ENCODE measurements around the gene NCOA7. TPM values are rescaled to one million over a fixed set of nuclear protein-coding genes. Genes with fewer than 3 reads are reported as not detected.

The NCOA7 gene
- total RNA-seq, 1 experiment from 2014 or later, result 37.3 TPM

GRCh38 chr6:125808060-125808459, 17.3 kb downstream of the NCOA7 start:
- no peak for DNase-seq (ENCODE audit: low read depth, low spot score)
- intact Hi-C loops (cut with micrococcal nuclease; ENCODE audit: unreplicated experiment) (no loop called here), in situ Hi-C loops (cut with HindIII; ENCODE audit: low pct_unique_long_range_greater_than_20kb, low sequenced_read_pairs) (no loop called here)
- POLR2A ChIA-PET, result no interaction called here
- Histone ChIP-seq H3K27me3 (ENCODE audit: control insufficient read depth, insufficient read depth, low read length) (no peaks in the 10 kb centered on the region), H3K4me1 (ENCODE audit: control insufficient read depth, insufficient read depth, low read length) (peaks cover 3% of the 10 kb centered on the region; the same call in 1 of the 2 replicates), H3K36me3 (ENCODE audit: control insufficient read depth, insufficient read depth, low read length) (no peaks in the 10 kb centered on the region), H3K9me3 (ENCODE audit: control insufficient read depth, insufficient read depth, low read depth, low read length) (no peaks in the 10 kb centered on the region), H3K4me3 (ENCODE audit: low read depth in 2 of 2, low read length in 2 of 2) (no peak overlapping the region), H3K27ac (ENCODE audit: low read length) (no peak overlapping the region)
- BruUV-seq (replicated peaks), result no TSS peak
- CTCF ChIA-PET, result no interaction called here
- no peak for ATAC-seq
- TF ChIP-seq TCF7L2 (IDR thresholded peaks at IDR 0.05; ENCODE audit: low read depth, low read length), result no peak
- no peak for TF ChIP-seq REST (IDR thresholded peaks at IDR 0.05; ENCODE audit: insufficient read depth in 1 of 2, low read depth in 2 of 2, low read length in 1 of 2)
- TF ChIP-seq POLR2AphosphoS5 (IDR thresholded peaks at IDR 0.05; ENCODE audit: low read depth, low read length), result no peak
- no peak for TF ChIP-seq CTCF (IDR thresholded peaks at IDR 0.05)
- no peak for TF ChIP-seq SIN3A (IDR thresholded peaks at IDR 0.05; ENCODE audit: borderline replicate concordance, insufficient read depth, low read depth, low read length)

GRCh38 chr6:125808591-125808990, 17.8 kb downstream of the NCOA7 start:
- intact Hi-C loops (cut with micrococcal nuclease; ENCODE audit: unreplicated experiment), result no loop called here
- in situ Hi-C loops (cut with HindIII; ENCODE audit: low pct_unique_long_range_greater_than_20kb, low sequenced_read_pairs), result no loop called here
- TF ChIP-seq REST (IDR thresholded peaks at IDR 0.05; ENCODE audit: insufficient read depth in 1 of 2, low read depth in 2 of 2, low read length in 1 of 2), result no peak
- TF ChIP-seq CTCF (IDR thresholded peaks at IDR 0.05), result no peak
- TF ChIP-seq POLR2AphosphoS5 (IDR thresholded peaks at IDR 0.05; ENCODE audit: low read depth, low read length), result no peak
- TF ChIP-seq SIN3A (IDR thresholded peaks at IDR 0.05; ENCODE audit: borderline replicate concordance, insufficient read depth, low read depth, low read length), result no peak
- TF ChIP-seq TCF7L2 (IDR thresholded peaks at IDR 0.05; ENCODE audit: low read depth, low read length), result no peak
- Histone ChIP-seq H3K27ac (ENCODE audit: low read length) (no peak overlapping the region), H3K9me3 (ENCODE audit: control insufficient read depth, insufficient read depth, low read depth, low read length) (no peaks in the 10 kb centered on the region), H3K4me1 (ENCODE audit: control insufficient read depth, insufficient read depth, low read length) (peaks cover 3% of the 10 kb centered on the region; the same call in 1 of the 2 replicates), H3K36me3 (ENCODE audit: control insufficient read depth, insufficient read depth, low read length) (no peaks in the 10 kb centered on the region), H3K4me3 (ENCODE audit: low read depth in 2 of 2, low read length in 2 of 2) (no peak overlapping the region), H3K27me3 (ENCODE audit: control insufficient read depth, insufficient read depth, low read length) (no peaks in the 10 kb centered on the region)
- ATAC-seq (no peak), DNase-seq (ENCODE audit: low read depth, low spot score) (no peak)
- CTCF ChIA-PET, result no interaction called here
- no TSS peak for BruUV-seq (replicated peaks)
- POLR2A ChIA-PET, result no interaction called here

All from Panc1 (cell line).